ENCODE measurements around the gene C1QC.

Gene C1QC

GRCh38 chr1:22676916-22677583, 33.6 kb downstream of the C1QC start:
- no peak for DNase-seq (ENCODE audit: extremely low read depth in 1 of 2, low read depth in 1 of 2)

- DNase-seq (ENCODE audit: extremely low read depth in 1 of 2, low read depth in 1 of 2): no peak
These were observed 34.8 kb downstream of the C1QC start for GRCh38 chr1:22677931-22678896.

DNA sequence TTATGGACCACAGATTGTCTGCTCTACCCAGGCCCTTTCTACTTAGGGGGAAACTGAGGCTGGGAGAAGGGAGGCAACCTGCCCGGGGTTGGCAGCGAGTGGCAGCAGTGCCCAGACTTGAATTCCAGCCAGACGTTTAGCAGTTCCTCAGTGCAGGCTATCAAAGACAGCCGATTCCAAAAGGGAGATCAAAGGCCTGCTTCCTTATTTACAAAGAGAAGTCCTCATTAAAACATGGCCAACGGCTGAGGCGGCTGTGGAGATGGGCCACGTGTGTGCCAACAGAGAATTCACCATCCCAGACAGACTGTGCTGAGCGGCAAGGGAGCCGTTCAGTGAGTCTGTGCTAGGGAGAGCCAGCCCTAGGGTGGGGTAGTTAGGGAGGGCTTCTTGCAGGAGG, 37.3 kb downstream of the C1QC start:
- DNase-seq (ENCODE audit: extremely low read depth in 1 of 2, low read depth in 1 of 2): no peak

DNA sequence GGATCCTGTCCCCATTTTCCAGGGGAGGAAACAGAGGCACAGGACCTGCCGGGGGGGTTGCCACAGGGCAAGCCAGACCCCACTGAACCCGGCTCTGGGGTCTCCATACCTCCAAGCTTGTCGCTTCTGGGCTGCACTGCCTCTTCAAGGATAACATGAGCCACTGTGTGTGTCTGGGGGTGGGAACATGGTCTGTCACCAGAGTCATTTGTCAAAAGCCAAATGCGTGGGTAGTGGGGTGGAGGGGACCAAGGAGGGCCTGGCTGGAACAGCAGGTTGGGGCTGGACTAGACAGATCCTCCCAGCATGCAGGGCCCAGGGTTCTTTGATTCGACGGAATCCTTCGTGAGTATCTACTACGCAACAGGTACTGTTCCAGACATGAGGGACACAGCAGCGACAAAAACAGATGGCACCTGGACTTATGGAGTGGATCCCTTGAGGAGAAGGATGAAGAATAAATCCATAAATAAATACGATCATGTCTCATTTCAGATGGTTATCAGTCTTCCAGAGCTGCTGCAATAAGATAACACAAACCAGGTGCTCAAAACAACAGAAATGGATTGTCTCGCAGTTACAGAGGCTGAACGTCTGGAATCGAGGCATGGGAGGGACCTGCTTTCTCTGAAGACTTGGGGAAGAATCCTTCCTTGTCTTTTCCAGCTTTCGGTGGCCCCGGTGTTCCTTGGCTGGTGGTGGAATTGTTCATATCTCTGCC, 38.3 kb downstream of the C1QC start:
- no peak for DNase-seq (ENCODE audit: extremely low read depth in 1 of 2, low read depth in 1 of 2)

GRCh38 chr1:22683547-22683946, 40.1 kb downstream of the C1QC start:
- no peak for DNase-seq (ENCODE audit: extremely low read depth in 1 of 2, low read depth in 1 of 2)

DNA sequence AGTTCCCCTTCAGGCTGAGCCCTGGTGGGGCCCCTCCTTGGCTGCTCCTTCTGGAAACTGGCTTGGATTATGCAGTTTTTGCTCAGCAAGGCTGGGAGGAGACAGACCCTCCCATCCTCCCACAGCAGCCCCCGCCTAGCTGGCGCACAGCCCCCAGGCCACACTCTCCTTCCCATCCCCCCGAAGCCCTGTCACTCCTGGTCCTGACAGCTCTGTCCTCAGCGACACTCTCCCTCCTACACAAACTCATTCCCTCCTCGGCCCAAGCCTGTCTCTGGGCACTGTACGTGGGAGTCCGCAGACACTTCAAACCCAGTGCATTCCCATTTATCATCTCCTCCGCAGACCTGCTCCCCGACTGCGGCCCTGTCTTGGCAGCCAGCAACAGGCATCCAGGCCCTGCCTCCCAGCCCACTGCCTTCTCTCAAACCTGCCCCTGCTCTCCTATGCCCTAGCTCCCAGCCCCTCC, 42.2 kb downstream of the C1QC start:
- no peak for DNase-seq (ENCODE audit: extremely low read depth in 1 of 2, low read depth in 1 of 2)

- DNase-seq (ENCODE audit: extremely low read depth in 1 of 2, low read depth in 1 of 2): no peak
These were observed 43.8 kb downstream of the C1QC start for GRCh38 chr1:22687191-22687590.

- no peak for DNase-seq (ENCODE audit: extremely low read depth in 1 of 2, low read depth in 1 of 2)
These were observed 45.0 kb downstream of the C1QC start for GRCh38 chr1:22688466-22688865.

DNA sequence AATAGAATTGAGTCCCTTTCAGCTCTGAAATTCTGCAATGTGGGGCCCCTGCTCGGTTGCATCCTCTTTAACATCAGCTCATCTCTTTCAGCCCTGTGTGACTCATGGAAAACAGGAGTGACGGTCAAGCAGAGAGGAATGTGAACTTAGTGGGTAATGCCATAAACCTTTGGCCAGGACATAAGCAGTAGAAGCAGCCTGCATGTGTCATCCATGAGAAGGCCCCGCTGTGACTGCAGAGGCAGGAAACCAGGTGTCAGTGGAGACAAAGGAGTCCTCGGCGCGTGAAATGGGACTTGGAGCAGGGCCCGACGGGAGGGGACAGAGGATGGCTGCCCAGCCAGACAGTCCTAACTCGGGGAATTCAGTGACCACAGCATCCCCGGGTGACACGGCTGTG, 46.1 kb downstream of the C1QC start:
- no peak for DNase-seq (ENCODE audit: extremely low read depth in 1 of 2, low read depth in 1 of 2)

DNA sequence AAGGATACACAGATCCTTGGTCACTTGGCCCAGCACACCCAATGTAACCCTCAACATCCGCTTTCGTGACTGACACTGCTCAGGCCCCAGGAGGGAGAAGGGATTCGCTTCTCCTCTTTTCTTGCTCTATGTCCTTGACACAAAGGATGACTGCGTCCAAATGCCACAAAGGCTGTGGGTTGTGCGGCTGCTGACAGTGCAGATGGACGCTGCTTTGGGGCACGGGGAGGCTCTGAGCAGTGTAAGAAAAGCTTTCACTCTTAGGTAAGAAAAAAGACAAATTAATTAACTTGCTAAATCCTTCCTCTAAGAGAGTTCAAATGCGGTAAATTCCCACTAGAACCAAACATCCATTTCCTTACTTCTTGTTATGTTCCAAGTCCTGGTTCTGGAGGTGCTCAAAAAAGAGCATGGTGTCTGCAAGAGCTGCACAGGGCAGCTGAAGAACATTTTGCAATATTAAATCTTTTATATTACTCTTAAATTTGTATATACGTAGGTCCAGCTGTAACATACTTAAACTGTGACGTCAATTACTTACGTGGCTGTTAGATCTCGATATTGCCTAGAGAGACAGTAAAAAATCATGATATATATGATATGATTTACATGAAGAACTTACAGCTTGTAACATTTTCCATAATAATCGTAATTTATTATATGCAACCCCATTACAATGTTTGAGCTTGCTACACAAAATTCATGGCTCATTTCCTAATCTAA, 47.8 kb downstream of the C1QC start:
- no peak for DNase-seq (ENCODE audit: extremely low read depth in 1 of 2, low read depth in 1 of 2)

GRCh38 chr1:22694172-22694571, 50.7 kb downstream of the C1QC start:
- DNase-seq (ENCODE audit: extremely low read depth in 1 of 2, low read depth in 1 of 2): no peak

DNA sequence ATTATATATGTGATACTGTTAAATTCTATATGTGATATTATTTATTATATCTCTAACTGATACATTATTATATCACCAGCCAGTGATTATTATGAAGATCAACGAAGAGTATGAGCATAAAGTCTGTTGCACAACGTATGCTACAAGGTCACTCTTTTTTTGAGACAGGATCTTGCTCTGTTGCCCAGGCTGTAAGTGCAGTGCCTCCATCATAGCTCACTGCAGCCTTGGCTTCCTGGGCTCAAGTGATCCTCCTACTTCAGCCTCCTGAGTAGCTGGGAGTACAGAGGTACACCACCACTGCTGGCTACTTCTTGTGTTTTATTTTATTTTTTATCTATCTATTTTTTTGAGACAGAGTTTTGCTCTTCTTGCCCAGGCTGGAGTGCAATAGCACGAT, 53.2 kb downstream of the C1QC start:
- DNase-seq (ENCODE audit: extremely low read depth in 1 of 2, low read depth in 1 of 2): no peak
